Heart left ventricle (tissue), 13 donors: ENCODE measurements around the gene CTNND2.

Source experiments
- POLR2A ChIP-seq, 2 donors: fragments of 450-650 bp; IDR thresholded peaks; one replicate each; pipeline ENCODE4 v1.6.1; 2017; ENCODE audit warnings: antibody characterized with exemption in 2 of 2, mild to moderate bottlenecking in 2 of 2, moderate library complexity in 2 of 2
- TF ChIP-seq, protein P1 (sequence below), 12 donors: fragments of 200-600 bp; sonication (generic) in 4 of 12; IDR thresholded peaks; one replicate each; pipeline versions ENCODE4 v1.5.0 to v1.8.0; 2018 to 2022; ENCODE audit warnings: antibody characterized with exemption in 12 of 12, mild to moderate bottlenecking in 5 of 12
- donor health status: ischemic (EF 13 %, LVEDD 7.1; RV severe dilation, severe dysfunction).
- donor health status: DM: no; HTN: yes; CAD: no.
- donor health status: DM: no; HTN: no; CAD: no.
- donor health status: ischemic (EF 25% LVEDD 6.9; RV normal size, moderate dysfunction).
- donor health status: ischemic (EF 25% LVEDD 5.7; RV mildly dilated, moderate dysfunction).
- donor health status: ischemic (EF 35%, LVEDD 5.7; RV mildly dilated, moderate dysfunction).
- donor health status: nonischemic (EF 11% LVEDD 7.7; RV severe dilation, severe dysfunction).
- donor health status: DM: yes; HTN: yes; CAD: no.
- donor health status: PGD.
- donor health status: ischemic (EF 29% LVEDD 5.4; RV normal size, mild dysfunction).
- donor health status: nonischemic (EF 23%, LVEDD 6.1; RV moderate dilation, normal function).

DNA sequence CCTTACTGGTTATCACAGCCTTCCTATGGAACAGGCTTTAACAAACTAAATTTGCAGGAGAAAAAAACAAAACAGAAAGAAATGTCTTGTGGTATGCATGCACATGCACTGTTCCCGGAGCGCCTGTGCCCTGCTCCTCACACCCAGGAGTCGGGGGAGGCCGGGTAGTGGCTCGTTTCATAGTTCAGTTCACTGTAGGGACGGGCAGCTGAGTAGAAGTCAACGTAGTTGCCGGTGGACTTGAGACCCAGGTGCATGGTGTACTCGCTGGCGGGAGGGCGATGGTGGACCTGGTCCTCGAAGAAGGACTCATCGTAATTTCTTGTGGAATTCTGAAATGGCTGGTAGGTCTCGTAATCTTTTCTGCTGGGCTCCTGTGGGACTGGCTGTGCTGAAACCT lies 930.9 kb downstream of the CTNND2 start:
- no peak for TF ChIP-seq POLR2A (IDR thresholded peaks at IDR 0.05)
- TF ChIP-seq, protein P1, sequence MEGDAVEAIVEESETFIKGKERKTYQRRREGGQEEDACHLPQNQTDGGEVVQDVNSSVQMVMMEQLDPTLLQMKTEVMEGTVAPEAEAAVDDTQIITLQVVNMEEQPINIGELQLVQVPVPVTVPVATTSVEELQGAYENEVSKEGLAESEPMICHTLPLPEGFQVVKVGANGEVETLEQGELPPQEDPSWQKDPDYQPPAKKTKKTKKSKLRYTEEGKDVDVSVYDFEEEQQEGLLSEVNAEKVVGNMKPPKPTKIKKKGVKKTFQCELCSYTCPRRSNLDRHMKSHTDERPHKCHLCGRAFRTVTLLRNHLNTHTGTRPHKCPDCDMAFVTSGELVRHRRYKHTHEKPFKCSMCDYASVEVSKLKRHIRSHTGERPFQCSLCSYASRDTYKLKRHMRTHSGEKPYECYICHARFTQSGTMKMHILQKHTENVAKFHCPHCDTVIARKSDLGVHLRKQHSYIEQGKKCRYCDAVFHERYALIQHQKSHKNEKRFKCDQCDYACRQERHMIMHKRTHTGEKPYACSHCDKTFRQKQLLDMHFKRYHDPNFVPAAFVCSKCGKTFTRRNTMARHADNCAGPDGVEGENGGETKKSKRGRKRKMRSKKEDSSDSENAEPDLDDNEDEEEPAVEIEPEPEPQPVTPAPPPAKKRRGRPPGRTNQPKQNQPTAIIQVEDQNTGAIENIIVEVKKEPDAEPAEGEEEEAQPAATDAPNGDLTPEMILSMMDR (IDR thresholded peaks at IDR 0.05) = no peak
